Chondrocyte (in vitro differentiated cells): ENCODE measurements around the gene TCF7L2. TPM values are rescaled to one million over a fixed set of nuclear protein-coding genes. Genes with fewer than 3 reads are reported as not detected.
A peak's percentile ranks its signal among the peaks of the same experiment; 100 is the strongest.

Source experiments
- DNase-seq: peaks from one replicate; pipeline ENCODE4 v3.0.0; 2021; ENCODE audit warnings: mixed read lengths, low spot score
- H3K27ac Mint-ChIP-seq: one replicate; pipeline ENCODE4 v1.8.0; 2021; ENCODE audit warnings: mild to moderate bottlenecking, moderate library complexity, mixed read lengths; ENCODE audit not compliant: unreplicated experiment
- H3K27me3 Mint-ChIP-seq: 2 replicates; pipeline ENCODE4 v1.8.0; 2021; ENCODE audit warnings: low read depth, mixed read lengths
- H3K36me3 Mint-ChIP-seq: 2 replicates; pipeline ENCODE4 v1.8.0; 2021; ENCODE audit warnings: low read depth, mixed read lengths
- H3K4me1 Mint-ChIP-seq: 2 replicates; pipeline ENCODE4 v1.8.0; 2021; ENCODE audit warnings: low read depth, mild to moderate bottlenecking, mixed read lengths
- H3K4me3 Mint-ChIP-seq: one replicate; pipeline ENCODE4 v1.8.0; 2021; ENCODE audit warnings: mild to moderate bottlenecking, moderate library complexity, mixed read lengths; ENCODE audit not compliant: unreplicated experiment
- H3K9me3 Mint-ChIP-seq: 2 replicates; pipeline ENCODE4 v1.8.0; 2021; ENCODE audit warnings: low read depth, mixed read lengths
- CTCF ChIP-seq: fragments of 200-600 bp; sonication (generic); IDR thresholded peaks from 2 replicates; pipeline ENCODE4 v1.5.0; 2021; ENCODE audit warnings: antibody characterized with exemption, mild to moderate bottlenecking, moderate library complexity
- total RNA-seq: library from RNA; stranded (reverse); gene quantifications from 3 replicates; pipeline ENCODE4 v1.2.1, GENCODE V29; 2021

Gene TCF7L2
- total RNA-seq, 1 donor from 2014 or later, result 30.9 TPM

GRCh38 chr10:113049881-113050280 is 99.8 kb downstream of the TCF7L2 start:
- no peaks in the 10 kb centered on the region for H3K27me3 Mint-ChIP-seq
- peaks cover 1% of the 10 kb centered on the region for H3K36me3 Mint-ChIP-seq
- H3K9me3 Mint-ChIP-seq, result no peaks in the 10 kb centered on the region
- H3K27ac Mint-ChIP-seq, result peak overlapping the region; percentile 49
- H3K4me3 Mint-ChIP-seq, result no peak overlapping the region
- TF ChIP-seq CTCF, result no peak
- no peak for DNase-seq
- peaks cover 95% of the 10 kb centered on the region for H3K4me1 Mint-ChIP-seq

- peak overlapping the region; percentile 86 for H3K27ac Mint-ChIP-seq
- no peak for DNase-seq
- H3K36me3 Mint-ChIP-seq, result peaks cover 1% of the 10 kb centered on the region
- peak; percentile 75 for TF ChIP-seq CTCF
- H3K4me3 Mint-ChIP-seq, result peak overlapping the region; percentile 14
- no peaks in the 10 kb centered on the region for H3K9me3 Mint-ChIP-seq
- no peaks in the 10 kb centered on the region for H3K27me3 Mint-ChIP-seq
- peaks cover 72% of the 10 kb centered on the region for H3K4me1 Mint-ChIP-seq
Observed at GRCh38 chr10:113052076-113052830, 102.2 kb downstream of the TCF7L2 start.

DNA sequence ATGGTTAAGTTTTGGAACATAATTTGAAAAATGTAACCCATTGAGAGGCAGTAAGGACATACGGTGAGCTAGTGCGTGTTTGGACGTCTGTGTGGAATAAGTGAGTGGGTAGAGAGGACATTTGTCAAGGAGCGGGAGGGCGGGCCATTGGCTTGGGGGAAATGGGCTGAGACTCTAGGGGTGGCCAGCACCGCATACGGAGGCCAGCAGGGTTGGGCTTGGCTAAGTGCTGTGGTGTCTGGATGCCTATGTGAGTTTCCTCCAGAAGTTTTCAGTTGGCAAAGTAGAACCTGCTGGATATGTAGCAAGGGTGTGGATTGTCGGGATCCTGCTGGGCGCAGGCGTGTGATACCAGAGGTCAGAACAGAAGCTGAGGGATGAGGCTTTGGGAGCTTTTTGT is 103.0 kb downstream of the TCF7L2 start:
- Mint-ChIP-seq H3K9me3 (no peaks in the 10 kb centered on the region), H3K36me3 (peaks cover 1% of the 10 kb centered on the region), H3K27me3 (no peaks in the 10 kb centered on the region), H3K4me3 (no peak overlapping the region), H3K27ac (peak overlapping the region; percentile 90), H3K4me1 (peaks cover 64% of the 10 kb centered on the region)
- TF ChIP-seq CTCF, result no peak
- no peak for DNase-seq

DNA sequence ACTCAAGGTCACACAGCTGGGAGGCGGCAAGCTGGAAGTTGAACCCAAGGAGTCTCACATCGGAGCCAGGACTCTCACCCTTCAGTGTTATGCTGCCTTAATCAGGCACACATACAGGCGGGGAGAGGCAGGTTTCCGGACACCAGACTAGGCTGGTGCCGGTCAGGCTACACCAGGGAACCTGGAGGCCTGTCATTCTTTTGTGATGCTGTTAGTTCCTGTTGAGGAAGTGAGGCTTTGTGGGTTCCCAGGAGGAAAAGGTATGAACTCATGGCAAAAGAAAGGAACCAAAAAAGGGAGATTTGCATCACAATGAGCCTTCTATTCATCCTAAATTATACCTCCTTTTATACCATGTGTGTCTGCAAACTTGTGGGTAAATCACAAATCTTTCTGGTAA is 103.8 kb downstream of the TCF7L2 start:
- H3K36me3 Mint-ChIP-seq, result peaks cover 1% of the 10 kb centered on the region
- no peak overlapping the region for H3K4me3 Mint-ChIP-seq
- H3K27ac Mint-ChIP-seq, result peak overlapping the region; percentile 90
- DNase-seq, result no peak
- H3K27me3 Mint-ChIP-seq, result no peaks in the 10 kb centered on the region
- peaks cover 56% of the 10 kb centered on the region for H3K4me1 Mint-ChIP-seq
- TF ChIP-seq CTCF, result no peak
- no peaks in the 10 kb centered on the region for H3K9me3 Mint-ChIP-seq

GRCh38 chr10:113055458-113055857 is 105.4 kb downstream of the TCF7L2 start:
- no peak for DNase-seq
- Mint-ChIP-seq H3K27ac (no peak overlapping the region), H3K36me3 (no peaks in the 10 kb centered on the region), H3K4me3 (no peak overlapping the region), H3K27me3 (no peaks in the 10 kb centered on the region), H3K4me1 (peaks cover 41% of the 10 kb centered on the region), H3K9me3 (no peaks in the 10 kb centered on the region)
- TF ChIP-seq CTCF, result no peak
